HFF-Myc (cell line): Measurements from ENCODE around the gene CST9L.

Source experiments
- DNase-seq: peaks from one replicate; pipeline ENCODE4 v3.0.0-alpha.2; 2011; ENCODE audit warnings: low read depth; ENCODE audit errors: extremely low read depth
- H3K4me3 ChIP-seq: replicated peaks from 2 replicates; pipeline ENCODE4 v1.5.1; 2011; ENCODE audit warnings: low read depth, mild to moderate bottlenecking, control low read depth, low read length
- CTCF ChIP-seq: IDR thresholded peaks from 2 replicates; pipeline ENCODE4 v1.5.1; 2012; ENCODE audit warnings: mild to moderate bottlenecking, low read depth, low read length, control low read depth; ENCODE audit errors: missing control alignments

The CST9L gene

GRCh38 chr20:23587631-23588030 lies 19.3 kb upstream of the CST9L start:
- no peak for DNase-seq
- TF ChIP-seq CTCF: no peak
- H3K4me3 ChIP-seq: no peak overlapping the region

- no peak for DNase-seq
- no peak overlapping the region for H3K4me3 ChIP-seq
- no peak for TF ChIP-seq CTCF
Observed at GRCh38 chr20:23586735-23587525, 18.6 kb upstream of the CST9L start.

- DNase-seq: no peak
- TF ChIP-seq CTCF: no peak
Observed at GRCh38 chr20:23585808-23586734, 17.8 kb upstream of the CST9L start.

GRCh38 chr20:23585449-23585807 lies 17.1 kb upstream of the CST9L start:
- no peak for TF ChIP-seq CTCF
- H3K4me3 ChIP-seq: no peak overlapping the region
- DNase-seq: no peak

More at GRCh38 chr20:23585808-23586734, 17.8 kb upstream of the CST9L start:
- no peak overlapping the region for H3K4me3 ChIP-seq

- DNase-seq: no peak
- TF ChIP-seq CTCF: no peak
- no peak overlapping the region for H3K4me3 ChIP-seq
Observed at GRCh38 chr20:23584434-23585199, 16.3 kb upstream of the CST9L start.

- no peak for DNase-seq
- TF ChIP-seq CTCF: no peak
Observed at GRCh38 chr20:23583526-23583925, 15.2 kb upstream of the CST9L start.

More at GRCh38 chr20:23583526-23583925, 15.2 kb upstream of the CST9L start:
- H3K4me3 ChIP-seq: no peak overlapping the region
